SK-N-SH (cell line): Measurements from ENCODE around the gene PSMC3. TPM values are rescaled to one million over a fixed set of nuclear protein-coding genes. Genes with fewer than 3 reads are reported as not detected.

Experiments used
- CTCF ChIA-PET: fragments of 300-600, 350-600 bp; formaldehyde crosslinking; extraction: SDS; loops from one replicate; lab custom pipeline; 2021; lab: Yijun Ruan, JAX
- POLR2A ChIA-PET: fragments of 350-600 bp; sonication (Branson Sonifier 250); formaldehyde crosslinking; extraction: SDS; loops from one replicate; lab custom pipeline; 2020; ENCODE audit warnings: antibody characterized with exemption, inconsistent platforms; lab: Yijun Ruan, JAX
- DNase-seq: peaks from one replicate; pipeline ENCODE4 v3.0.0; 2012
- H2AFZ ChIP-seq: fragments of 200-600 bp; sonication (generic); 2 replicates; pipeline ENCODE4 v1.8.1; 2016; ENCODE audit warnings: antibody characterized with exemption, mild to moderate bottlenecking, low read depth
- H3F3A ChIP-seq: fragments of 200-600 bp; sonication (generic); replicated peaks from 2 replicates; pipeline ENCODE3; 2016; ENCODE audit warnings: antibody characterized with exemption, mild to moderate bottlenecking; ENCODE audit not compliant: insufficient read depth
- H3K27ac ChIP-seq, 2 experiments: fragments of 200-500 bp in 1 of 2; fragments of 200-600 bp in 1 of 2; sonication (Bioruptor generic) in 1 of 2; sonication (generic), shearing (Covaris generic) in 1 of 2; 2 replicates each; pipeline versions ENCODE4 v1.5.1 to v1.6.1; 2014 to 2016; ENCODE audit warnings: low read depth in 2 of 2, inconsistent platforms in 1 of 2, low read length in 1 of 2, mild to moderate bottlenecking in 1 of 2, mixed read lengths in 1 of 2
- H3K27me3 ChIP-seq: fragments of 200-600 bp; sonication (generic), shearing (Covaris generic); 2 replicates; pipeline ENCODE4 v1.6.1; 2016; ENCODE audit warnings: mixed run types; ENCODE audit not compliant: insufficient read depth
- H3K36me3 ChIP-seq, 2 experiments: fragments of 200-500 bp in 1 of 2; fragments of 200-600 bp in 1 of 2; sonication (Bioruptor generic) in 1 of 2; sonication (generic) in 1 of 2; replicated peaks in 1 of 2; 2 replicates each; pipeline versions ENCODE3 to v1.5.1; 2014 to 2016; ENCODE audit warnings: low read length in 1 of 2, mild to moderate bottlenecking in 1 of 2; ENCODE audit not compliant: insufficient read depth in 2 of 2, control insufficient read depth in 1 of 2
- H3K4me1 ChIP-seq, 2 experiments: fragments of 200-500 bp in 1 of 2; fragments of 200-600 bp in 1 of 2; sonication (Bioruptor generic) in 1 of 2; sonication (generic), shearing (Covaris generic) in 1 of 2; 2 replicates each; pipeline versions ENCODE4 v1.5.1 to v1.6.1; 2014 to 2016; ENCODE audit warnings: low read depth in 1 of 2, low read length in 1 of 2, mixed run types in 1 of 2; ENCODE audit not compliant: insufficient read depth in 2 of 2, control insufficient read depth in 1 of 2
- H3K4me2 ChIP-seq: fragments of 200-600 bp; sonication (generic), shearing (Covaris generic); 2 replicates; pipeline ENCODE4 v1.6.1; 2017; ENCODE audit warnings: mixed run types
- H3K4me3 ChIP-seq, 2 experiments: fragments of 200-500 bp in 1 of 2; fragments of 200-600 bp in 1 of 2; sonication (Bioruptor generic) in 1 of 2; sonication (generic), shearing (Covaris generic) in 1 of 2; 2 replicates each; pipeline versions ENCODE4 v1.5.1 to v1.8.1; 2014 to 2016; ENCODE audit warnings: low read depth in 2 of 2, inconsistent platforms in 1 of 2, low read length in 1 of 2, mild to moderate bottlenecking in 1 of 2, mixed read lengths in 1 of 2, moderate library complexity in 1 of 2
- H3K79me2 ChIP-seq: fragments of 200-600 bp; sonication (generic); 2 replicates; pipeline ENCODE4 v1.8.1; 2017; ENCODE audit warnings: mild to moderate bottlenecking; ENCODE audit not compliant: insufficient read depth
- H3K9ac ChIP-seq: fragments of 200-600 bp; sonication (generic); 2 replicates; pipeline ENCODE4 v1.6.1; 2017; ENCODE audit warnings: mixed run types
- H3K9me2 ChIP-seq: fragments of 200-600 bp; sonication (generic); 2 replicates; pipeline ENCODE4 v1.6.1; 2017; ENCODE audit warnings: mixed run types
- H3K9me3 ChIP-seq: fragments of 200-600 bp; sonication (generic); 2 replicates; pipeline ENCODE4 v1.6.1; 2017; ENCODE audit warnings: mixed run types, mild to moderate bottlenecking, moderate library complexity
- H4K20me1 ChIP-seq: fragments of 200-600 bp; sonication (generic); 2 replicates; pipeline ENCODE4 v1.6.1; 2017; ENCODE audit warnings: mild to moderate bottlenecking, mixed run types; ENCODE audit not compliant: insufficient read depth
- CHD2 ChIP-seq: fragments of 150-350 bp; IDR thresholded peaks from 2 replicates; pipeline ENCODE4 v1.6.1; 2018; ENCODE audit warnings: low read length; ENCODE audit not compliant: partially characterized antibody
- EP300 ChIP-seq, 2 experiments: IDR thresholded peaks; 2 replicates each; pipeline versions ENCODE4 v1.4.0 to v1.6.1; 2012; ENCODE audit warnings: borderline replicate concordance in 1 of 2, low read depth in 1 of 2, low read length in 1 of 2
- FOSL2 ChIP-seq: IDR thresholded peaks from 2 replicates; pipeline ENCODE4 v1.4.0; 2012; ENCODE audit warnings: low read depth, mild to moderate bottlenecking, moderate library complexity, borderline replicate concordance
- GABPA ChIP-seq: IDR thresholded peaks from 2 replicates; pipeline ENCODE4 v1.4.0; 2012; ENCODE audit warnings: low read depth, mild to moderate bottlenecking
- GATA2 ChIP-seq: sonication (generic); formaldehyde crosslinking; IDR thresholded peaks from 2 replicates; pipeline ENCODE4 v1.5.0; 2020; ENCODE audit warnings: mild to moderate bottlenecking, missing genetic modification reagents
- JUND ChIP-seq: IDR thresholded peaks from 2 replicates; pipeline ENCODE4 v1.4.0; 2012
- MAX ChIP-seq: IDR thresholded peaks from 2 replicates; pipeline ENCODE4 v1.4.0; 2012; ENCODE audit warnings: low read depth
- NFIC ChIP-seq: IDR thresholded peaks from 2 replicates; pipeline ENCODE4 v1.4.0; 2012; ENCODE audit warnings: borderline replicate concordance
- NRF1 ChIP-seq: IDR thresholded peaks from 2 replicates; pipeline ENCODE4 v1.6.1; 2012; ENCODE audit warnings: low read depth, mild to moderate bottlenecking, low read length
- RXRA ChIP-seq: IDR thresholded peaks from 2 replicates; pipeline ENCODE4 v1.4.0; 2012; ENCODE audit warnings: low read depth, mild to moderate bottlenecking, borderline replicate concordance
- SIN3A ChIP-seq: IDR thresholded peaks from 2 replicates; pipeline ENCODE4 v1.6.1; 2012; ENCODE audit warnings: low read depth, mild to moderate bottlenecking, low read length, moderate library complexity, borderline replicate concordance
- TEAD4 ChIP-seq: IDR thresholded peaks from 2 replicates; pipeline ENCODE4 v1.4.0; 2012; ENCODE audit warnings: mild to moderate bottlenecking, borderline replicate concordance; ENCODE audit not compliant: insufficient read depth
- WGBS: methylation state at CpG from one replicate; pipeline ENCODE4 v1.1.6; 2017; ENCODE audit warnings: low lambda C conversion rate; 5-methylcytosine and 5-hydroxymethylcytosine counted together
- polyA plus RNA-seq, 3 experiments: library from polyadenylated mRNA; depleted of rRNA; stranded (reverse); fragments of >200 nt; gene quantifications; 2 replicates each; pipeline ENCODE4 v1.2.3, GENCODE V29; 2012
- TF ChIP-seq, protein P1 (sequence below): IDR thresholded peaks from 2 replicates; pipeline ENCODE4; 2012
- TF ChIP-seq, protein P2 (sequence below): IDR thresholded peaks from 2 replicates; pipeline ENCODE4 v1.4.0; 2012; ENCODE audit warnings: low read depth, borderline replicate concordance
- TF ChIP-seq, protein P3 (sequence below): fragments of 150-350 bp; IDR thresholded peaks from 2 replicates; pipeline ENCODE4 v1.6.1; 2017; ENCODE audit warnings: antibody characterized with exemption, low read length, low read depth, borderline replicate concordance
- TF ChIP-seq, protein P4 (sequence below): IDR thresholded peaks from 2 replicates; pipeline ENCODE4 v1.6.1; 2012; ENCODE audit warnings: mild to moderate bottlenecking, low read depth, low read length, moderate library complexity

The PSMC3 gene
- polyA plus RNA-seq, 1 of the 3 experiments (the other 2 are of a cell fraction): 184 TPM

- TF ChIP-seq TEAD4 (no peak), RXRA (no peak), FOSL2 (no peak), GATA2 (CRISPR knock-in tag) (no peak)
Measured at GRCh38 chr11:47377571-47378009, 48.6 kb downstream of the PSMC3 start (continued).

DNA sequence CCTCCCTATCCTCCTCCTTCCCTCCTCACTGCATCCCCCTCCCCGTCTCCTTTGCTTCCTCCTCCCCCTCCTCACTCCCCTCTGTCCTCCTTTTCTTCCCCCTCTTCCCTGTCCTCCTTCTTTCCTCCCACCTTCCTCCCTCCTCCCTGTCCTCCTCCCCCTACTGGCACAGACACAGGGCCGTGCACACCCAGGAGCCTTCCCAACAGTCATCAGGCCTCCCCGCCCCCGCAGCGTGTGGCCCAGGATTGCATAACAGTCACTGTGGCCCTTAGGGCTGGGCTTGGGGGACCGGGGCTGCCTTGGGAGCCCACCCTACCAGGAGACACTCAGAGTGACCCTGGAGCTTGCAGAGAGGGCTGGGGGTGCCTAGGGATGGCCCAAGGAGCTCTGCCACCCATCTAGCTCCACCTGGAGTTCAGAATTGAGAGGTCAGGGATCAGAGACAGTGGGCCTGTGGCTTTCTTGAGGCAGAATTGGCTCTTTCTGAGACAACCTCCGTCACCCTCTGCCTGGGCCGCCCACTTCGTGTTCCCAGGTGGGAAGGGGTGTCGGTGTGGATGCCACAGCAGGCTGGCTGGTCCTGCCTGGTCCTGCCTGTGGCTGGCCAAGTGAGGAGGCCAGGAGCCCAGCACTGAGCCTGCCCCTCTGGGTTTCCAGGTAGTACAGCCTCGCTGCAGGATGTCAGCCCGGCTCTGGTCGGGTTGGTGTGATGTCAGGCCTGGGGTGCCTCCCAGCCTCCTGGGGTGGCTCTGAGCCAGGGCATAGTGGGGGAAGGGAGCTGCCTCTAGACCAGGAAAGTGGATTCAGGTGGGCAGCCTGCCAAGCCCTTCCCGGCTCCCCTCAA lies 49.5 kb downstream of the PSMC3 start:
- CTCF ChIA-PET: no interaction called here
- no peak overlapping the region for H2AFZ ChIP-seq

GRCh38 chr11:47376107-47376524 lies 50.1 kb downstream of the PSMC3 start:
- Histone ChIP-seq H4K20me1 (no peaks in the 10 kb centered on the region), H3K9ac (no peak overlapping the region), H3K4me2 (no peak overlapping the region), H3K9me3 (no peaks in the 10 kb centered on the region), H3K36me3 (no peaks in the 10 kb centered on the region), H2AFZ (no peak overlapping the region), H3K9me2 (no peaks in the 10 kb centered on the region), H3K27me3 (no peaks in the 10 kb centered on the region), H3K4me3 (no peak overlapping the region), H3F3A (no peaks in the 10 kb centered on the region), H3K27ac (no peak overlapping the region), H3K79me2 (no peaks in the 10 kb centered on the region), H3K4me1 (peaks cover 0 to 4% of the 10 kb centered on the region in 2 experiments; a peak in 1 of 4 replicates)
- ChIA-PET CTCF (no interaction called here), POLR2A (no interaction called here)
- DNase-seq: no peak
- WGBS: 92% methylated on average over 8 of the region's 8 CpGs
- TF ChIP-seq, protein P1, sequence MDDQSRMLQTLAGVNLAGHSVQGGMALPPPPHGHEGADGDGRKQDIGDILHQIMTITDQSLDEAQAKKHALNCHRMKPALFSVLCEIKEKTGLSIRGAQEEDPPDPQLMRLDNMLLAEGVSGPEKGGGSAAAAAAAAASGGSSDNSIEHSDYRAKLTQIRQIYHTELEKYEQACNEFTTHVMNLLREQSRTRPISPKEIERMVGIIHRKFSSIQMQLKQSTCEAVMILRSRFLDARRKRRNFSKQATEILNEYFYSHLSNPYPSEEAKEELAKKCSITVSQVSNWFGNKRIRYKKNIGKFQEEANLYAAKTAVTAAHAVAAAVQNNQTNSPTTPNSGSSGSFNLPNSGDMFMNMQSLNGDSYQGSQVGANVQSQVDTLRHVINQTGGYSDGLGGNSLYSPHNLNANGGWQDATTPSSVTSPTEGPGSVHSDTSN: no peak
- TF ChIP-seq, protein P2, sequence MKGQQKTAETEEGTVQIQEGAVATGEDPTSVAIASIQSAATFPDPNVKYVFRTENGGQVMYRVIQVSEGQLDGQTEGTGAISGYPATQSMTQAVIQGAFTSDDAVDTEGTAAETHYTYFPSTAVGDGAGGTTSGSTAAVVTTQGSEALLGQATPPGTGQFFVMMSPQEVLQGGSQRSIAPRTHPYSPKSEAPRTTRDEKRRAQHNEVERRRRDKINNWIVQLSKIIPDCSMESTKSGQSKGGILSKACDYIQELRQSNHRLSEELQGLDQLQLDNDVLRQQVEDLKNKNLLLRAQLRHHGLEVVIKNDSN: no peak
- TF ChIP-seq NFIC (no peak), GATA2 (CRISPR knock-in tag) (no peak), FOSL2 (no peak), SIN3A (no peak), MAX (no peak), EP300 (IDR thresholded peaks at IDR 0.05; ENCODE audit: borderline replicate concordance in 1 of 2, low read depth in 1 of 2, low read length in 1 of 2) (no peak), JUND (no peak), NRF1 (no peak)
- TF ChIP-seq, protein P3, sequence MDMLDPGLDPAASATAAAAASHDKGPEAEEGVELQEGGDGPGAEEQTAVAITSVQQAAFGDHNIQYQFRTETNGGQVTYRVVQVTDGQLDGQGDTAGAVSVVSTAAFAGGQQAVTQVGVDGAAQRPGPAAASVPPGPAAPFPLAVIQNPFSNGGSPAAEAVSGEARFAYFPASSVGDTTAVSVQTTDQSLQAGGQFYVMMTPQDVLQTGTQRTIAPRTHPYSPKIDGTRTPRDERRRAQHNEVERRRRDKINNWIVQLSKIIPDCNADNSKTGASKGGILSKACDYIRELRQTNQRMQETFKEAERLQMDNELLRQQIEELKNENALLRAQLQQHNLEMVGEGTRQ: no peak

More for the DNA sequence above, 49.5 kb downstream of the PSMC3 start:
- Histone ChIP-seq H3K79me2 (no peaks in the 10 kb centered on the region), H3K27ac (no peak overlapping the region), H3F3A (no peaks in the 10 kb centered on the region), H3K36me3 (no peaks in the 10 kb centered on the region), H4K20me1 (no peaks in the 10 kb centered on the region), H3K27me3 (no peaks in the 10 kb centered on the region), H3K4me1 (peaks cover 0 to 4% of the 10 kb centered on the region in 2 experiments; a peak in 1 of 4 replicates), H3K9me3 (no peaks in the 10 kb centered on the region), H3K9me2 (no peaks in the 10 kb centered on the region), H3K4me3 (no peak overlapping the region)
- POLR2A ChIA-PET: no interaction called here
- WGBS: 71% methylated on average over 7 of the region's 14 CpGs
- TF ChIP-seq JUND: no peak
- TF ChIP-seq, protein P4, sequence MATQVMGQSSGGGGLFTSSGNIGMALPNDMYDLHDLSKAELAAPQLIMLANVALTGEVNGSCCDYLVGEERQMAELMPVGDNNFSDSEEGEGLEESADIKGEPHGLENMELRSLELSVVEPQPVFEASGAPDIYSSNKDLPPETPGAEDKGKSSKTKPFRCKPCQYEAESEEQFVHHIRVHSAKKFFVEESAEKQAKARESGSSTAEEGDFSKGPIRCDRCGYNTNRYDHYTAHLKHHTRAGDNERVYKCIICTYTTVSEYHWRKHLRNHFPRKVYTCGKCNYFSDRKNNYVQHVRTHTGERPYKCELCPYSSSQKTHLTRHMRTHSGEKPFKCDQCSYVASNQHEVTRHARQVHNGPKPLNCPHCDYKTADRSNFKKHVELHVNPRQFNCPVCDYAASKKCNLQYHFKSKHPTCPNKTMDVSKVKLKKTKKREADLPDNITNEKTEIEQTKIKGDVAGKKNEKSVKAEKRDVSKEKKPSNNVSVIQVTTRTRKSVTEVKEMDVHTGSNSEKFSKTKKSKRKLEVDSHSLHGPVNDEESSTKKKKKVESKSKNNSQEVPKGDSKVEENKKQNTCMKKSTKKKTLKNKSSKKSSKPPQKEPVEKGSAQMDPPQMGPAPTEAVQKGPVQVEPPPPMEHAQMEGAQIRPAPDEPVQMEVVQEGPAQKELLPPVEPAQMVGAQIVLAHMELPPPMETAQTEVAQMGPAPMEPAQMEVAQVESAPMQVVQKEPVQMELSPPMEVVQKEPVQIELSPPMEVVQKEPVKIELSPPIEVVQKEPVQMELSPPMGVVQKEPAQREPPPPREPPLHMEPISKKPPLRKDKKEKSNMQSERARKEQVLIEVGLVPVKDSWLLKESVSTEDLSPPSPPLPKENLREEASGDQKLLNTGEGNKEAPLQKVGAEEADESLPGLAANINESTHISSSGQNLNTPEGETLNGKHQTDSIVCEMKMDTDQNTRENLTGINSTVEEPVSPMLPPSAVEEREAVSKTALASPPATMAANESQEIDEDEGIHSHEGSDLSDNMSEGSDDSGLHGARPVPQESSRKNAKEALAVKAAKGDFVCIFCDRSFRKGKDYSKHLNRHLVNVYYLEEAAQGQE: no peak
- TF ChIP-seq GABPA: no peak
- no peak for TF ChIP-seq CHD2
- TF ChIP-seq, all 33 proteins: peak for 0
- Histone ChIP-seq H3K4me2 (no peak overlapping the region), H3K9ac (no peak overlapping the region)
- DNase-seq: peak; percentile 27
